Activated T-cell treated with anti-CD3 and anti-CD28 coated beads, Interleukin-2, amount 50 U/mL, for 72 hours (primary cell): ENCODE measurements around the gene DAAM1. TPM values are rescaled to one million over a fixed set of nuclear protein-coding genes. Genes with fewer than 3 reads are reported as not detected.

Source experiments
- ATAC-seq, 2 donors: fragments of 150-1000 bp; cut with Tn5 transposase; replicated peaks in 1 of 2; 2 replicates each; pipeline ENCODE4 v1.10.0; 2021; ENCODE audit warnings: moderate library complexity in 2 of 2, mild to moderate bottlenecking in 1 of 2
- DNase-seq, 2 donors: peaks; one replicate each; pipeline ENCODE4 v3.0.0; 2021 to 2022; ENCODE audit warnings: mixed read lengths in 1 of 2
- H3K27ac Mint-ChIP-seq: one replicate; pipeline ENCODE4 v1.8.0; 2022; ENCODE audit warnings: mild to moderate bottlenecking, moderate library complexity, mixed read lengths
- H3K27me3 Mint-ChIP-seq: one replicate; pipeline ENCODE4 v1.8.0; 2022; ENCODE audit warnings: low read depth, mixed read lengths
- H3K36me3 Mint-ChIP-seq, 2 donors: one replicate each; pipeline ENCODE4 v1.8.0; 2022; ENCODE audit warnings: mixed read lengths in 2 of 2, mild to moderate bottlenecking in 1 of 2; ENCODE audit not compliant: insufficient read depth in 2 of 2
- H3K4me1 Mint-ChIP-seq: one replicate; pipeline ENCODE4 v1.8.0; 2022; ENCODE audit warnings: low read depth, mixed read lengths
- H3K4me3 Mint-ChIP-seq, 2 donors: one replicate each; pipeline ENCODE4 v1.8.0; 2022; ENCODE audit warnings: mild to moderate bottlenecking in 2 of 2, mixed read lengths in 2 of 2, moderate library complexity in 2 of 2
- H3K9me3 Mint-ChIP-seq, 2 donors: one replicate each; pipeline ENCODE4 v1.8.0; 2022; ENCODE audit warnings: mixed read lengths in 2 of 2
- total RNA-seq, 2 donors: library from RNA; stranded (reverse); gene quantifications; one replicate each; pipeline ENCODE4 v1.2.3, GENCODE V29; 2022

Gene DAAM1
- total RNA-seq, 2 donors from 2014 or later = 7.8 to 14.1 TPM

GRCh38 chr14:59254911-59255545, 66.6 kb downstream of the DAAM1 start:
- no peaks in the 10 kb centered on the region for H3K9me3 Mint-ChIP-seq
- no peaks in the 10 kb centered on the region for H3K4me1 Mint-ChIP-seq
- DNase-seq (no peak), ATAC-seq (no peak)
- H3K4me3 Mint-ChIP-seq = no peak overlapping the region
- H3K36me3 Mint-ChIP-seq = peaks cover 0 to 1% of the 10 kb centered on the region in 2 donors
- no peak overlapping the region for H3K27ac Mint-ChIP-seq
- no peaks in the 10 kb centered on the region for H3K27me3 Mint-ChIP-seq

GRCh38 chr14:59256331-59256730, 67.9 kb downstream of the DAAM1 start:
- peaks cover 0 to 1% of the 10 kb centered on the region in 2 donors for H3K36me3 Mint-ChIP-seq
- DNase-seq (no peak), ATAC-seq (no peak)
- H3K27me3 Mint-ChIP-seq = no peaks in the 10 kb centered on the region
- H3K9me3 Mint-ChIP-seq = no peaks in the 10 kb centered on the region
- no peaks in the 10 kb centered on the region for H3K4me1 Mint-ChIP-seq
- no peak overlapping the region for H3K27ac Mint-ChIP-seq
- H3K4me3 Mint-ChIP-seq = no peak overlapping the region

GRCh38 chr14:59261334-59261733, 72.9 kb downstream of the DAAM1 start:
- Mint-ChIP-seq H3K36me3 (peaks cover 1 to 3% of the 10 kb centered on the region in 2 donors), H3K27me3 (no peaks in the 10 kb centered on the region), H3K27ac (no peak overlapping the region), H3K4me1 (peaks cover 11% of the 10 kb centered on the region), H3K9me3 (peaks cover 0 to 3% of the 10 kb centered on the region in 2 donors), H3K4me3 (no peak overlapping the region)
- no peak for DNase-seq
- no peak for ATAC-seq

DNA sequence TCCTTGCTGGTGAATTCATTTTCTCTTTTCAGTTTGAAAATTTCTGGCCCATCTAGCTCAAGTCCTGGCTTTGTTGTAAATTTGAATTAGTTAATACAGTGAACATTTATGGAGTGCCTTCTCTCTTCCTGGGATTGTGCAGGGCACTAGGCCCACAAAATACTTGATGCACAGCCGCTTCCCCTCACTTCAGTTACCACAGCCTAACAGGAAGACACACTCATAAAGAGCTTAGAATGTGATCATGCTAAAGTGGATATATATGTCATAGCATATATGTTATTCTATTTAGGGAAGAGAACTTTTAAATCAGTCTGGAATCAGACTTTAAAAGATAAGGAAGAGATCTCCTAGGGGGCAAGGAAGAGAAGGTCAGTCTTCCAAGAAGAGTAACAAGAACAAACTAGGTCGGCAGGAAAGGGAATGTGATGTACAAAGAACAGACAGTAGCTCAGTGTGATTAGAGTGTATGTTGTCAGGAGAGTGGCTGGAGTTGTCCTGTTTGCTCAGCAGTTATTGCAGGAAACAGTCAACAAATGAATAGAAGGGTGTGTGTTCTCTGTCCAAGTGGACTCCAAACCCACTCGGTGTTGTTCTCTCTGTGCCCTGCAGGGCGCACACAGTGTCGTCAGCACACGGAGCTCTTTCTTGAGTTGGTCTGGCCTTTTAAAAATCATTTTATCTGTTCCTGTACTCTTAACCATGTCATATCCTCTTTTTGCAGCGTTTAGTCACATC, 74.4 kb downstream of the DAAM1 start:
- ATAC-seq = no peak
- Mint-ChIP-seq H3K9me3 (peaks cover 0 to 3% of the 10 kb centered on the region in 2 donors), H3K4me3 (no peak overlapping the region), H3K27ac (no peak overlapping the region), H3K4me1 (peaks cover 24% of the 10 kb centered on the region), H3K27me3 (no peaks in the 10 kb centered on the region), H3K36me3 (peaks cover 0 to 3% of the 10 kb centered on the region in 2 donors)
- no peak for DNase-seq

DNA sequence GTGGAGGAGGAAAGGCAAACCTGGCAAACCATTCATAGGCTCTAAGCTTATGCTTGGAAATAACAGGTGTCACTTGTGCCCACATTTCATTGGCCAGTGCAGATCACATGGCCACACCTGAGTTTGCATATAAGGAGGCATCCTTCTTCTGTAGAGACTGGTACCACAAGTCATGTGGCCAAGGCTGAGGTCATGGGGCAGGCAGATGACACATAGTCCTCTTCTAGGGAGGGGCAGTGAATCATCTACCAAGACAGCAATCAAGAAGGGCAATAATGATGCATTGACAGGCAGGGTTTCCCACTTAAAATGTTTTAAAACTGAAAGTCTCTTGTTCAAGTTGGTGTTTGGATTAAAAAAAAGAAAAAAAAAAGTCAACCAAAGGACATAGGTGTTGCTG, 77.3 kb downstream of the DAAM1 start:
- H3K9me3 Mint-ChIP-seq = peaks cover 0 to 3% of the 10 kb centered on the region in 2 donors

GRCh38 chr14:59267046-59267445, 78.6 kb downstream of the DAAM1 start:
- no peak for DNase-seq
- H3K4me1 Mint-ChIP-seq = peaks cover 28% of the 10 kb centered on the region
- H3K27ac Mint-ChIP-seq = no peak overlapping the region
- H3K27me3 Mint-ChIP-seq = no peaks in the 10 kb centered on the region
- H3K36me3 Mint-ChIP-seq = peaks cover 4% of the 10 kb centered on the region in 2 donors
- peaks cover 0 to 3% of the 10 kb centered on the region in 2 donors for H3K9me3 Mint-ChIP-seq
- ATAC-seq = peak; percentile 52 to 60
- peak overlapping the region in 1 of 2 donors; percentile 44 for H3K4me3 Mint-ChIP-seq

More for the DNA sequence above, 77.3 kb downstream of the DAAM1 start:
- no peaks in the 10 kb centered on the region for H3K27me3 Mint-ChIP-seq
- peak; percentile 98 for ATAC-seq
- peak overlapping the region; percentile 80 for H3K27ac Mint-ChIP-seq
- peak; percentile 57 to 70 for DNase-seq
- H3K4me3 Mint-ChIP-seq = peak overlapping the region; percentile 43 to 72
- H3K36me3 Mint-ChIP-seq = peaks cover 4% of the 10 kb centered on the region in 2 donors
- H3K4me1 Mint-ChIP-seq = peaks cover 28% of the 10 kb centered on the region

DNA sequence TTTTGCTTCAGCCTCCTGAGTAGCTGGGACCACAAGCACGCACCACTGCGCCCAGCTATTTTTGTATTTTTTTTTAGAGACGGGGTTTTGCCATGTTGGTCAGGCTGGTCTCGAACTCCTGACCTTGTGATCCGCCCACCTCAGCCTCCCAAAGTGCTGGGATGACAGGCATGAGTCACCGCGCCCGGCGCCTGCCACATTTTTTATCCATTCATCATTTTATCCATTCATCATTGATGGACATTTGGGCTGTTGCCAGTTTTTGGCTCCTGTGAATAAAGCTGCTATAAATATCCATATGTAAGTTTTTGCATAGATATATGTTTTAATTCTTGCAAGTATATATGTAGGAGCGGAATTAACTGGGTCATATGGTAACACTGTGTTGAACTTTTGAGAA, 79.5 kb downstream of the DAAM1 start:
- Mint-ChIP-seq H3K9me3 (peaks cover 0 to 3% of the 10 kb centered on the region in 2 donors), H3K27ac (no peak overlapping the region), H3K36me3 (peaks cover 4% of the 10 kb centered on the region in 2 donors), H3K27me3 (peaks cover 3% of the 10 kb centered on the region), H3K4me1 (peaks cover 24% of the 10 kb centered on the region), H3K4me3 (no peak overlapping the region)
- DNase-seq (no peak), ATAC-seq (no peak)

DNA sequence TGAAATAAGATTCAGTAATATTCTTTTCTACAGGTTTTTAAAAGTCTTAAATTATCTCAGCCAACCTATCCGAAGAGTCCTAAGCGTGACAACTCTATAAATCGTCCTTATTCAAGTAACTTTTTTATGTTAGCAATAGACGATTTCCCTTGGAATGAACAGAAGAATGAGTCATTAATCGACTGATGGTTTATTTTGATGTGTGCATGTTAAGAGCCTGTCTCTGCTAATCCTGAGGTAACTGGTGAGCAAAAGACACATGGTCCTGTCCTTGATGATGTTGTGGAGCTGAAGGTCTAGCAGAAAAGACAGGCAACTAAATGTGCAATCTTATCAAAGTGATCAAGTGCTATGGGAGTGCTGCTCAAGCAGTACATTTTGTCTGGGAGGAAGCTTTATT, 80.4 kb downstream of the DAAM1 start:
- Mint-ChIP-seq H3K27ac (peak overlapping the region; percentile 47), H3K27me3 (peaks cover 6% of the 10 kb centered on the region), H3K4me3 (no peak overlapping the region), H3K9me3 (peaks cover 0 to 3% of the 10 kb centered on the region in 2 donors), H3K36me3 (peaks cover 4% of the 10 kb centered on the region in 2 donors), H3K4me1 (peaks cover 23% of the 10 kb centered on the region)
- DNase-seq (no peak), ATAC-seq (no peak)

DNA sequence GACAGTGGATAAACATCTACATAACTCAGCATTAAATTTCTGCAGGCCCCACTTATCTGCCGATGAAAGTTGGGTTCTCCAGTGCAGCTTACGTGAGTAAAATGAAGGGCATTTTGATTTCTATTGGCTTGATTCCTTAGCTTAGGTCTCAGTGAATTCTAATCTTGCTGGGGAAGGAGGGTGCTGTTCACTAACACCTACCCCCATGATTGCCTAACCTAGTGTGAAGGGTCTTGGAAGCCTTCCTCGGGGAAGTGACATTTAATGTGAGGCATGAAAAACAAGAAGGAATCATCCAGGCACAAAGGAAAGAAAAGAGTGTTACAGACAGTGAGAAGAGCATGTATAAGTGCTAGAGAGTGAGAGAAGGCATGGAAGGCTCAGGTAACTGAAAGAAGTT, 81.0 kb downstream of the DAAM1 start:
- peaks cover 23% of the 10 kb centered on the region for H3K4me1 Mint-ChIP-seq
- H3K27ac Mint-ChIP-seq = no peak overlapping the region
- peaks cover 0 to 3% of the 10 kb centered on the region in 2 donors for H3K9me3 Mint-ChIP-seq
- DNase-seq = no peak
- H3K36me3 Mint-ChIP-seq = peaks cover 4% of the 10 kb centered on the region in 2 donors
- ATAC-seq = no peak
- no peak overlapping the region for H3K4me3 Mint-ChIP-seq
- H3K27me3 Mint-ChIP-seq = peaks cover 6% of the 10 kb centered on the region

DNA sequence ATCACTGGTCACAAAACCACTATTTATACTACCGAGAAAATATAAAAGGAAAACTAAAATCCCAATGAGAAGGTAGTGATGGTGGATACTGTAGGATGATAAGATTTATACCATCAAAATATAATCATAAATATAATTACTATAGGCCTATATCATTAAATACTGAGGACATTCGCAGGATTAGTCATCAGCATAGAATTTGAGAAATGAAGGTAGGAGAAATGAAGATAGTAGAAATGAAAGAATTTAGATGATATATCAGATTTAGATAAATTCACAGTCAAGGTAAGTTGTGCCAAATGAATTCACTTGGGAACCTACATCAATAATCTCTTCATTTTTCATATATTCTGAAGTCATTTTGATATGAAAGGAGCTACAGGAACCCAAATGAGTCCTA, 82.8 kb downstream of the DAAM1 start:
- Mint-ChIP-seq H3K9me3 (no peaks in the 10 kb centered on the region), H3K27ac (no peak overlapping the region), H3K4me3 (no peak overlapping the region), H3K4me1 (peaks cover 35% of the 10 kb centered on the region), H3K36me3 (peaks cover 1 to 4% of the 10 kb centered on the region in 2 donors), H3K27me3 (peaks cover 6% of the 10 kb centered on the region)
- ATAC-seq (no peak), DNase-seq (no peak)

- H3K9me3 Mint-ChIP-seq = no peaks in the 10 kb centered on the region
- H3K36me3 Mint-ChIP-seq = peaks cover 1 to 4% of the 10 kb centered on the region in 2 donors
- H3K4me3 Mint-ChIP-seq = no peak overlapping the region
- H3K27me3 Mint-ChIP-seq = peaks cover 6% of the 10 kb centered on the region
- no peak for ATAC-seq
- DNase-seq = no peak
- peaks cover 35% of the 10 kb centered on the region for H3K4me1 Mint-ChIP-seq
- no peak overlapping the region for H3K27ac Mint-ChIP-seq
These were observed 83.3 kb downstream of the DAAM1 start for GRCh38 chr14:59271734-59272133.

DNA sequence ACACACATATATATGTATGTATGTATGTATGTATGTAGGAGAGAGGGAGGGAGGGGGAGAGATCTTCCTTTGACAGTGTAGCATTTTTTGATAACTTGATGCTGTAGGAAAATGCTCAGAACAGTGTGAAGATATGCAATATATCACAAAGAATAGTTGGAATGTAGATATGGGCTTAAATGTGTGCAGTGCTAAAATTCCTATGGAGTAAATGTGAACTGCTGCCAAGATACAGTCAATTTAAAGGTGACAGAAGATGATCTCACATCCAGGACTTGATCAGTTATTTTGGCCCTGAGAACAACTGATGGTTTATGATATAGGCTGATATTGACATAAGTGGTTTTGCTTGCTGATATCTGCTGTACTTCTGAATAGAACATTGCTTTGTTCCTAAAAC, 84.2 kb downstream of the DAAM1 start:
- Mint-ChIP-seq H3K4me3 (no peak overlapping the region), H3K36me3 (peaks cover 1 to 4% of the 10 kb centered on the region in 2 donors), H3K9me3 (no peaks in the 10 kb centered on the region), H3K4me1 (peaks cover 26% of the 10 kb centered on the region), H3K27ac (no peak overlapping the region), H3K27me3 (peaks cover 6% of the 10 kb centered on the region)
- DNase-seq = no peak
- no peak for ATAC-seq

- H3K27ac Mint-ChIP-seq = no peak overlapping the region
- no peaks in the 10 kb centered on the region for H3K9me3 Mint-ChIP-seq
These were observed 85.3 kb downstream of the DAAM1 start for GRCh38 chr14:59273737-59274136.

More at GRCh38 chr14:59273737-59274136, 85.3 kb downstream of the DAAM1 start:
- DNase-seq = no peak
- Mint-ChIP-seq H3K4me3 (no peak overlapping the region), H3K27me3 (peaks cover 6% of the 10 kb centered on the region), H3K4me1 (peaks cover 22% of the 10 kb centered on the region), H3K36me3 (peaks cover under 1 to 1% of the 10 kb centered on the region in 2 donors)
- ATAC-seq = no peak
